ENCODE measurements around the gene DAB2IP. TPM values are rescaled to one million over a fixed set of nuclear protein-coding genes. Genes with fewer than 3 reads are reported as not detected.
A peak's percentile ranks its signal among the peaks of the same experiment; 100 is the strongest.

Gene DAB2IP
- total RNA-seq, 1 experiment from 2014 or later = 46.7 TPM

GRCh38 chr9:121633736-121634135 is 17.7 kb upstream of the DAB2IP start:
- intact Hi-C loops (cut with micrococcal nuclease; ENCODE audit: unreplicated experiment) = loop anchor here (2.0 kb wide), 1 partner anchor 359 kb away; no protein-coding TSS in a partner anchor
- H3F3A ChIP-seq (ENCODE audit: insufficient read depth, low read depth) = peaks cover 5% of the 10 kb centered on the region; the same call in 1 of the 2 replicates
- no peak overlapping the region for H3K27ac ChIP-seq
- no peaks in the 10 kb centered on the region for H3K36me3 ChIP-seq (ENCODE audit: low read depth)
- no peak overlapping the region for H2AFZ ChIP-seq
- no peaks in the 10 kb centered on the region for H3K79me2 ChIP-seq (ENCODE audit: low read depth)
- no TSS peak for BruUV-seq (replicated peaks)
- no peaks in the 10 kb centered on the region for H3K27me3 ChIP-seq (ENCODE audit: insufficient read depth, low read depth)
- ChIA-PET POLR2A (ENCODE audit: unreplicated experiment) (no interaction called here), CTCF (no interaction called here)
- H4K20me1 ChIP-seq (ENCODE audit: insufficient read depth) = no peaks in the 10 kb centered on the region; the same call in none of the 2 replicates
- no peaks in the 10 kb centered on the region for H3K9me3 ChIP-seq (ENCODE audit: insufficient read depth, low read depth)
- H3K9me2 ChIP-seq (ENCODE audit: insufficient read depth) = no peaks in the 10 kb centered on the region
- DNase-seq = no peak
- no peak overlapping the region for H3K4me3 ChIP-seq
- no peak overlapping the region for H3K4me2 ChIP-seq
- TF ChIP-seq CTCF (conservative IDR thresholded peaks at IDR 0.05) = no peak
- TF ChIP-seq EZH2 (IDR thresholded peaks at IDR 0.05; ENCODE audit: low read depth) = no peak
- H3K4me1 ChIP-seq (replicated peaks; ENCODE audit: insufficient read depth) = peaks cover 9% of the 10 kb centered on the region; the same call in 1 of the 2 replicates

- Histone ChIP-seq H3F3A (ENCODE audit: insufficient read depth, low read depth) (peaks cover 5% of the 10 kb centered on the region; the same call in 1 of the 2 replicates), H4K20me1 (ENCODE audit: insufficient read depth) (no peaks in the 10 kb centered on the region; the same call in none of the 2 replicates), H3K9me3 (ENCODE audit: insufficient read depth, low read depth) (no peaks in the 10 kb centered on the region), H3K36me3 (ENCODE audit: low read depth) (no peaks in the 10 kb centered on the region), H2AFZ (no peak overlapping the region), H3K27ac (no peak overlapping the region), H3K9me2 (ENCODE audit: insufficient read depth) (no peaks in the 10 kb centered on the region), H3K4me3 (no peak overlapping the region), H3K4me1 (replicated peaks; ENCODE audit: insufficient read depth) (peaks cover 9% of the 10 kb centered on the region; the same call in 1 of the 2 replicates), H3K27me3 (ENCODE audit: insufficient read depth, low read depth) (no peaks in the 10 kb centered on the region), H3K79me2 (ENCODE audit: low read depth) (no peaks in the 10 kb centered on the region), H3K4me2 (no peak overlapping the region)
- BruUV-seq (replicated peaks) = no TSS peak
- intact Hi-C loops (cut with micrococcal nuclease; ENCODE audit: unreplicated experiment) = loop anchor here (2.0 to 5.0 kb wide), 4 partner anchors 58 to 488 kb away; no protein-coding TSS in a partner anchor
- ChIA-PET POLR2A (ENCODE audit: unreplicated experiment) (no interaction called here), CTCF (no interaction called here)
- TF ChIP-seq EZH2 (IDR thresholded peaks at IDR 0.05; ENCODE audit: low read depth) (no peak), CTCF (conservative IDR thresholded peaks at IDR 0.05) (peak; percentile 60)
- peak in 1 of 2 experiments; percentile 39 for DNase-seq
These were observed 16.8 kb upstream of the DAB2IP start for GRCh38 chr9:121634329-121635261.

GRCh38 chr9:121635300-121635876 is 16.0 kb upstream of the DAB2IP start:
- no TSS peak for BruUV-seq (replicated peaks)

More at GRCh38 chr9:121635300-121635876, 16.0 kb upstream of the DAB2IP start:
- peaks cover 5% of the 10 kb centered on the region; the same call in 1 of the 2 replicates for H3F3A ChIP-seq (ENCODE audit: insufficient read depth, low read depth)
- H3K79me2 ChIP-seq (ENCODE audit: low read depth) = no peaks in the 10 kb centered on the region
- TF ChIP-seq CTCF (conservative IDR thresholded peaks at IDR 0.05) (no peak), EZH2 (IDR thresholded peaks at IDR 0.05; ENCODE audit: low read depth) (no peak)
- no peak overlapping the region for H3K4me2 ChIP-seq
- H3K27ac ChIP-seq = no peak overlapping the region
- H3K27me3 ChIP-seq (ENCODE audit: insufficient read depth, low read depth) = no peaks in the 10 kb centered on the region
- H4K20me1 ChIP-seq (ENCODE audit: insufficient read depth) = no peaks in the 10 kb centered on the region; the same call in none of the 2 replicates
- H3K36me3 ChIP-seq (ENCODE audit: low read depth) = no peaks in the 10 kb centered on the region
- peaks cover 9% of the 10 kb centered on the region; the same call in 1 of the 2 replicates for H3K4me1 ChIP-seq (replicated peaks; ENCODE audit: insufficient read depth)
- DNase-seq = no peak
- ChIA-PET CTCF (interaction anchor here (0.7 kb wide), 1 partner anchor 715 kb away, joined by 4 read pairs; no protein-coding TSS in a partner anchor), POLR2A (ENCODE audit: unreplicated experiment) (no interaction called here)
- H2AFZ ChIP-seq = no peak overlapping the region
- intact Hi-C loops (cut with micrococcal nuclease; ENCODE audit: unreplicated experiment) = loop anchor here (2.0 to 5.0 kb wide), 4 partner anchors 57 to 487 kb away; no protein-coding TSS in a partner anchor
- H3K9me2 ChIP-seq (ENCODE audit: insufficient read depth) = no peaks in the 10 kb centered on the region
- no peaks in the 10 kb centered on the region for H3K9me3 ChIP-seq (ENCODE audit: insufficient read depth, low read depth)
- H3K4me3 ChIP-seq = no peak overlapping the region

All from PC-9 (cell line).